GM23338 (cell line): ENCODE measurements around the gene CELF2. TPM values are rescaled to one million over a fixed set of nuclear protein-coding genes. Genes with fewer than 3 reads are reported as not detected.

ENCODE experiments used
- ATAC-seq: fragments of 200-7000 bp; cut with Tn5 transposase; 3 replicates; pipeline ENCODE4 v1.9.1; 2020
- DNase-seq: peaks from one replicate; pipeline ENCODE4 v3.0.0-alpha.2; 2015; ENCODE audit warnings: low spot score
- H2AFZ ChIP-seq: fragments of 200-600 bp; sonication (generic); 2 replicates; pipeline ENCODE4 v1.8.0; 2016; ENCODE audit warnings: antibody characterized with exemption, mild to moderate bottlenecking, moderate library complexity
- H3F3A ChIP-seq: fragments of 200-600 bp; sonication (generic); replicated peaks from 2 replicates; pipeline ENCODE4 v1.8.0; 2017; ENCODE audit warnings: antibody characterized with exemption, mixed run types, low read depth
- H3K27ac ChIP-seq: fragments of 200-600 bp; sonication (generic); 2 replicates; pipeline ENCODE4 v1.6.1; 2016; ENCODE audit warnings: low read depth
- H3K27me3 ChIP-seq: fragments of 200-600 bp; sonication (generic); 2 replicates; pipeline ENCODE4 v1.8.0; 2016; ENCODE audit warnings: mild to moderate bottlenecking, mixed run types, moderate library complexity; ENCODE audit not compliant: insufficient read depth
- H3K36me3 ChIP-seq: fragments of 200-600 bp; sonication (generic); 2 replicates; pipeline ENCODE4 v1.8.0; 2016; ENCODE audit warnings: mild to moderate bottlenecking; ENCODE audit not compliant: insufficient read depth
- H3K4me1 ChIP-seq: fragments of 200-600 bp; sonication (generic); 2 replicates; pipeline ENCODE4 v1.8.0; 2016; ENCODE audit warnings: mild to moderate bottlenecking, moderate library complexity; ENCODE audit not compliant: insufficient read depth
- H3K4me2 ChIP-seq: fragments of 200-600 bp; sonication (generic); 2 replicates; pipeline ENCODE4 v1.7.1; 2017; ENCODE audit warnings: mixed run types
- H3K4me3 ChIP-seq: fragments of 200-600 bp; sonication (generic); 2 replicates; pipeline ENCODE4 v1.6.1; 2016; ENCODE audit warnings: mixed run types
- H3K79me2 ChIP-seq: fragments of 200-600 bp; sonication (generic); replicated peaks from 2 replicates; pipeline ENCODE4 v1.8.0; 2017; ENCODE audit warnings: mild to moderate bottlenecking; ENCODE audit not compliant: insufficient read depth
- H3K9me2 ChIP-seq: fragments of 200-600 bp; sonication (generic); 2 replicates; pipeline ENCODE4 v1.8.0; 2017; ENCODE audit not compliant: insufficient read depth
- H4K20me1 ChIP-seq: fragments of 200-600 bp; sonication (generic); replicated peaks from 2 replicates; pipeline ENCODE4 v1.8.0; 2017; ENCODE audit warnings: mild to moderate bottlenecking; ENCODE audit not compliant: insufficient read depth
- H3K27ac Mint-ChIP-seq: 2 replicates; pipeline ENCODE4 v1.8.0; 2020; ENCODE audit warnings: inconsistent platforms, mild to moderate bottlenecking, moderate library complexity, mixed read lengths
- H3K27me3 Mint-ChIP-seq: 3 replicates; pipeline ENCODE4 v1.8.0; 2022; ENCODE audit warnings: low read depth, mild to moderate bottlenecking, moderate library complexity, mixed read lengths, inconsistent platforms; ENCODE audit not compliant: insufficient read depth, poor library complexity
- H3K36me3 Mint-ChIP-seq: 3 replicates; pipeline ENCODE4 v1.8.0; 2021; ENCODE audit warnings: low read depth, mild to moderate bottlenecking, inconsistent platforms, moderate library complexity, mixed read lengths
- H3K4me1 Mint-ChIP-seq: 3 replicates; pipeline ENCODE4 v1.8.0; 2020; ENCODE audit warnings: mild to moderate bottlenecking, inconsistent platforms, mixed read lengths
- H3K4me3 Mint-ChIP-seq: 3 replicates; pipeline ENCODE4 v1.8.0; 2021; ENCODE audit warnings: moderate library complexity, mild to moderate bottlenecking, inconsistent platforms, mixed read lengths
- H3K9me3 Mint-ChIP-seq: 3 replicates; pipeline ENCODE4 v1.8.0; 2020; ENCODE audit warnings: moderate library complexity, mild to moderate bottlenecking, inconsistent platforms, mixed read lengths
- ETS1 ChIP-seq: IDR thresholded peaks from 2 replicates; pipeline ENCODE4 v1.6.1; 2016; ENCODE audit warnings: antibody characterized with exemption
- EZH2 ChIP-seq: fragments of 200-600 bp; sonication (generic); IDR thresholded peaks from one replicate; pipeline ENCODE4 v1.8.0; 2017; ENCODE audit warnings: antibody characterized with exemption, mild to moderate bottlenecking, low read depth; ENCODE audit not compliant: unreplicated experiment
- POLR2AphosphoS5 ChIP-seq: IDR thresholded peaks from 2 replicates; pipeline ENCODE4 v1.6.1; 2016; ENCODE audit warnings: antibody characterized with exemption, low read depth
- REST ChIP-seq: IDR thresholded peaks from one replicate; pipeline ENCODE4 v1.6.1; 2018; ENCODE audit warnings: antibody characterized with exemption; ENCODE audit not compliant: unreplicated experiment
- ZNF114 ChIP-seq: fragments of 250-450 bp; sonication (Bioruptor Pico); IDR thresholded peaks from 2 replicates; pipeline ENCODE4 v1.5.0; 2020; ENCODE audit warnings: mild to moderate bottlenecking, moderate library complexity
- ZNF462 ChIP-seq: fragments of 250-450 bp; sonication (Bioruptor Pico); IDR thresholded peaks from 2 replicates; pipeline ENCODE4 v1.5.0; 2020; ENCODE audit warnings: mild to moderate bottlenecking, moderate library complexity
- polyA plus RNA-seq: library from polyadenylated mRNA; unstranded; fragments of >200 nt; fragmentation: Nextera tagmentation; extraction: Ambion mirVana; gene quantifications from 2 replicates; pipeline ENCODE4 v1.2.1, GENCODE V29; 2016
- total RNA-seq: library from RNA; depleted of rRNA; stranded (reverse); fragments of >200 nt; shearing (Covaris generic); gene quantifications from 2 replicates; pipeline ENCODE4 v1.2.3, GENCODE V29; 2014

CELF2 gene
- total and polyA plus RNA-seq, 2 experiments from 2014 or later, result 18.1 to 22.5 TPM

- H3K4me2 ChIP-seq, result no peak overlapping the region
- DNase-seq (no peak), ATAC-seq (no peak)
- no peaks in the 10 kb centered on the region for H3K9me3 Mint-ChIP-seq
- H3K27ac ChIP-seq, result no peak overlapping the region
- H3K4me3 ChIP-seq, result no peak overlapping the region
- no peak overlapping the region for H3K4me3 Mint-ChIP-seq
- H3K4me1 Mint-ChIP-seq, result no peaks in the 10 kb centered on the region
- H3K27ac Mint-ChIP-seq, result no peak overlapping the region
- no peak overlapping the region for H2AFZ ChIP-seq
- H3K27me3 ChIP-seq, result no peaks in the 10 kb centered on the region
- no peaks in the 10 kb centered on the region for H3K79me2 ChIP-seq
- H3K9me2 ChIP-seq, result peaks cover 11% of the 10 kb centered on the region
- H3F3A ChIP-seq, result no peaks in the 10 kb centered on the region
- TF ChIP-seq REST (no peak), ZNF462 (CRISPR knock-in tag) (no peak), ETS1 (no peak), POLR2AphosphoS5 (no peak), EZH2 (no peak), ZNF114 (CRISPR knock-in tag) (no peak)
- H3K36me3 ChIP-seq, result no peaks in the 10 kb centered on the region
- no peaks in the 10 kb centered on the region for H3K27me3 Mint-ChIP-seq
- no peaks in the 10 kb centered on the region for H3K36me3 Mint-ChIP-seq
- no peaks in the 10 kb centered on the region for H4K20me1 ChIP-seq
- H3K4me1 ChIP-seq, result no peaks in the 10 kb centered on the region; the same call in 1 of the 2 replicates
Measured at GRCh38 chr10:11085545-11085944, 67.9 kb downstream of the CELF2 start.
